Liver (tissue), 9 donors: ENCODE results near the gene ATM. TPM values are rescaled to one million over a fixed set of nuclear protein-coding genes. Genes with fewer than 3 reads are reported as not detected.

ENCODE experiments used
- DNase-seq: peaks from one replicate; pipeline ENCODE4 v3.0.0-alpha.2; 2017; ENCODE audit warnings: low spot score
- H3K27ac ChIP-seq, 2 donors: one replicate each; pipeline ENCODE4 v1.7.0; 2013; ENCODE audit warnings: inconsistent platforms in 2 of 2, low read length in 2 of 2, control low read depth in 1 of 2, low read depth in 1 of 2, mild to moderate bottlenecking in 1 of 2
- H3K27me3 ChIP-seq, 4 donors: one replicate each; pipeline versions ENCODE4 v1.6.1 to v1.7.0; 2013; ENCODE audit warnings: low read length in 3 of 4, inconsistent platforms in 1 of 4, mild to moderate bottlenecking in 1 of 4, moderate library complexity in 1 of 4; ENCODE audit not compliant: control insufficient read depth in 4 of 4, insufficient read depth in 4 of 4
- H3K36me3 ChIP-seq, 4 donors: one replicate each; pipeline versions ENCODE4 v1.6.1 to v1.7.0; 2013; ENCODE audit warnings: low read length in 3 of 4, mild to moderate bottlenecking in 3 of 4, low read depth in 1 of 4, moderate library complexity in 1 of 4; ENCODE audit not compliant: control insufficient read depth in 4 of 4, insufficient read depth in 3 of 4
- H3K4me1 ChIP-seq, 4 donors: one replicate each; pipeline versions ENCODE4 v1.6.1 to v1.7.0; 2013; ENCODE audit warnings: low read length in 3 of 4, mild to moderate bottlenecking in 3 of 4, moderate library complexity in 1 of 4; ENCODE audit not compliant: control insufficient read depth in 4 of 4, insufficient read depth in 4 of 4
- H3K4me3 ChIP-seq, 3 donors: one replicate each; pipeline versions ENCODE4 v1.6.1 to v1.7.0; 2013; ENCODE audit warnings: low read length in 3 of 3, control low read depth in 1 of 3, low read depth in 1 of 3, mild to moderate bottlenecking in 1 of 3
- H3K9ac ChIP-seq, 2 donors: one replicate each; pipeline ENCODE4 v1.7.0; 2013; ENCODE audit warnings: low read length in 2 of 2, mild to moderate bottlenecking in 2 of 2, moderate library complexity in 2 of 2, control low read depth in 1 of 2, low read depth in 1 of 2
- H3K9me3 ChIP-seq, 4 donors: one replicate each; pipeline versions ENCODE4 v1.6.1 to v1.7.0; 2013; ENCODE audit warnings: low read length in 3 of 4; ENCODE audit not compliant: control insufficient read depth in 4 of 4
- CTCF ChIP-seq: fragments of 150-350 bp; IDR thresholded peaks from 2 replicates; pipeline ENCODE4 v1.5.1; 2017; ENCODE audit warnings: improper control_type of control experiment, low read depth, low read length; ENCODE audit not compliant: missing input control
- EGR1 ChIP-seq, 2 donors: IDR thresholded peaks; 2 replicates each; pipeline ENCODE4 v1.6.1; 2016 to 2018; ENCODE audit warnings: antibody characterized with exemption in 2 of 2, low read depth in 2 of 2
- FOXA2 ChIP-seq: IDR thresholded peaks from 2 replicates; pipeline ENCODE4 v1.6.1; 2016; ENCODE audit warnings: antibody characterized with exemption
- GABPA ChIP-seq, 2 donors: IDR thresholded peaks in 1 of 2; conservative IDR thresholded peaks in 1 of 2; 2 replicates each; pipeline ENCODE4 v1.6.1; 2016; ENCODE audit warnings: antibody characterized with exemption in 2 of 2, mild to moderate bottlenecking in 1 of 2, moderate library complexity in 1 of 2
- HNF4A ChIP-seq, 2 donors: conservative IDR thresholded peaks; 2 replicates each; pipeline ENCODE4 v1.6.1; 2016; ENCODE audit warnings: antibody characterized with exemption in 2 of 2, mild to moderate bottlenecking in 2 of 2
- NR2F2 ChIP-seq: IDR thresholded peaks from 2 replicates; pipeline ENCODE4 v1.6.1; 2016; ENCODE audit warnings: antibody characterized with exemption
- RAD21 ChIP-seq, 2 donors: IDR thresholded peaks; 2 replicates each; pipeline ENCODE4 v1.6.1; 2016; ENCODE audit warnings: antibody characterized with exemption in 2 of 2, mild to moderate bottlenecking in 2 of 2
- REST ChIP-seq: IDR thresholded peaks from 2 replicates; pipeline ENCODE4 v1.6.1; 2016; ENCODE audit warnings: antibody characterized with exemption, mild to moderate bottlenecking
- RXRA ChIP-seq, 2 donors: IDR thresholded peaks; 2 replicates each; pipeline ENCODE4 v1.6.1; 2017 to 2018; ENCODE audit warnings: antibody characterized with exemption in 2 of 2, mild to moderate bottlenecking in 1 of 2
- SP1 ChIP-seq: IDR thresholded peaks from 2 replicates; pipeline ENCODE4 v1.6.1; 2018; ENCODE audit warnings: antibody characterized with exemption, mild to moderate bottlenecking
- ZBTB33 ChIP-seq: IDR thresholded peaks from 2 replicates; pipeline ENCODE4 v1.6.1; 2016; ENCODE audit warnings: antibody characterized with exemption
- WGBS: extraction: QIAGEN DNeasy Blood & Tissue Kit; methylation state at CpG from one replicate; pipeline ENCODE4 v1.1.7; 2013; 5-methylcytosine and 5-hydroxymethylcytosine counted together
- polyA plus RNA-seq, 2 donors: library from polyadenylated mRNA; stranded (reverse) in 1 of 2; unstranded in 1 of 2; fragments of 200-250 nt in 1 of 2; fragments of >200 nt in 1 of 2; fragmentation: Nextera tagmentation in 1 of 2; extraction: Ambion mirVana in 1 of 2; gene quantifications; one replicate each; pipeline versions ENCODE4 v1.2.1 to v1.2.3, GENCODE V29; 2013 to 2015
- total RNA-seq, 2 donors: library from RNA; depleted of rRNA; stranded (reverse); fragments of >200 nt; gene quantifications; one replicate each; pipeline ENCODE4 v1.2.3, GENCODE V29; 2014
- donor health status: healthy.
- donor health status: healthy.
- donor health status: healthy.
- donor health status: healthy.
- donor health status: healthy.

The ATM gene
- total and polyA plus RNA-seq, 4 donors: 9.9 to 65.7 (median 20.9) TPM

GRCh38 chr11:108218455-108218854 is 4.4 kb upstream of the ATM start:
- no peak for DNase-seq
- TF ChIP-seq RAD21 (IDR thresholded peaks at IDR 0.05): no peak
- no peak for TF ChIP-seq RXRA (IDR thresholded peaks at IDR 0.05)
- no peak for TF ChIP-seq EGR1 (IDR thresholded peaks at IDR 0.05; ENCODE audit: low read depth in 2 of 2)
- no peak for TF ChIP-seq CTCF
- no peak for TF ChIP-seq HNF4A (conservative IDR thresholded peaks at IDR 0.05)
- TF ChIP-seq FOXA2: no peak
- TF ChIP-seq GABPA (IDR thresholded peaks at IDR 0.05 in 1 of 2, conservative IDR thresholded peaks at IDR 0.05 in 1 of 2): no peak
- TF ChIP-seq NR2F2: no peak

GRCh38 chr11:108218912-108219783 is 3.7 kb upstream of the ATM start:
- Histone ChIP-seq H3K4me3 (no peak overlapping the region), H3K36me3 (no peaks in the 10 kb centered on the region), H3K27ac (no peak overlapping the region), H3K27me3 (no peaks in the 10 kb centered on the region), H3K9me3 (no peaks in the 10 kb centered on the region), H3K4me1 (peaks cover 4 to 24% (median 12%) of the 10 kb centered on the region in 4 donors), H3K9ac (no peak overlapping the region)
- 84% methylated on average over 7 of the region's 7 CpGs for WGBS
- DNase-seq: no peak
- no peak for TF ChIP-seq SP1
- no peak for TF ChIP-seq ZBTB33
- no peak for TF ChIP-seq NR2F2
- no peak for TF ChIP-seq REST
- TF ChIP-seq EGR1 (IDR thresholded peaks at IDR 0.05; ENCODE audit: low read depth in 2 of 2): no peak

More at GRCh38 chr11:108218455-108218854, 4.4 kb upstream of the ATM start:
- H3K4me1 ChIP-seq: peaks cover 4 to 17% (median 7%) of the 10 kb centered on the region in 4 donors
- 75% methylated on average over 2 of the region's 2 CpGs for WGBS
- no peaks in the 10 kb centered on the region for H3K27me3 ChIP-seq
- H3K27ac ChIP-seq: no peak overlapping the region
- peaks cover 0 to 2% (median 0%) of the 10 kb centered on the region in 4 donors for H3K36me3 ChIP-seq
- no peaks in the 10 kb centered on the region for H3K9me3 ChIP-seq
- no peak overlapping the region for H3K4me3 ChIP-seq
- H3K9ac ChIP-seq: no peak overlapping the region
